GM12878 (cell line): ENCODE measurements around the gene SYNGR2. TPM values are rescaled to one million over a fixed set of nuclear protein-coding genes. Genes with fewer than 3 reads are reported as not detected.

Source experiments
- ATF7 ChIP-seq: fragments of 450-650 bp; IDR thresholded peaks from 2 replicates; pipeline ENCODE4 v1.6.1; 2016; ENCODE audit warnings: low read depth, mild to moderate bottlenecking
- BCLAF1 ChIP-seq: fragments of 450-650 bp; IDR thresholded peaks from 2 replicates; pipeline ENCODE4 v1.6.1; 2017; ENCODE audit warnings: antibody characterized with exemption, mild to moderate bottlenecking, moderate library complexity
- BHLHE40 ChIP-seq, 2 experiments: fragments of 450-650 bp in 1 of 2; IDR thresholded peaks; 2 replicates each; pipeline ENCODE4 v1.6.1; 2011 to 2017; ENCODE audit warnings: low read depth in 2 of 2, borderline replicate concordance in 1 of 2, improper control_type of control experiment in 1 of 2, low read length in 1 of 2, mild to moderate bottlenecking in 1 of 2
- BMI1 ChIP-seq: fragments of 450-650 bp; IDR thresholded peaks from 2 replicates; pipeline ENCODE4 v1.6.1; 2016; ENCODE audit warnings: mild to moderate bottlenecking, moderate library complexity, borderline replicate concordance
- CREM ChIP-seq: IDR thresholded peaks from 2 replicates; pipeline ENCODE4 v1.6.1; 2014; ENCODE audit warnings: antibody characterized with exemption, low read depth
- CTCF ChIP-seq, 3 experiments: IDR thresholded peaks in 2 of 3; conservative IDR thresholded peaks in 1 of 3; 2 replicates each; pipeline ENCODE4 v1.5.1; 2011; ENCODE audit warnings: low read depth in 3 of 3, low read length in 3 of 3, mild to moderate bottlenecking in 3 of 3, control low read depth in 2 of 3, moderate library complexity in 2 of 3, inconsistent platforms in 1 of 3, mixed read lengths in 1 of 3; ENCODE audit not compliant: control insufficient read depth in 2 of 3, insufficient read depth in 1 of 3; ENCODE audit errors: extremely low read depth in 1 of 3
- E2F4 ChIP-seq: IDR thresholded peaks from 2 replicates; pipeline ENCODE4 v1.6.1; 2012; ENCODE audit warnings: low read depth, low read length, improper control_type of control experiment
- ESRRA ChIP-seq: IDR thresholded peaks from 2 replicates; pipeline ENCODE4 v1.6.1; 2012; ENCODE audit warnings: mild to moderate bottlenecking, low read length, improper control_type of control experiment
- FOXK2 ChIP-seq: fragments of 450-650 bp; IDR thresholded peaks from 2 replicates; pipeline ENCODE4 v1.6.1; 2017; ENCODE audit warnings: mild to moderate bottlenecking, moderate library complexity
- HDGF ChIP-seq: fragments of 450-650 bp; IDR thresholded peaks from 2 replicates; pipeline ENCODE4 v1.6.1; 2016; ENCODE audit warnings: antibody characterized with exemption
- KLF5 ChIP-seq: fragments of 450-650 bp; IDR thresholded peaks from 2 replicates; pipeline ENCODE4 v1.6.1; 2014; ENCODE audit warnings: mild to moderate bottlenecking; ENCODE audit not compliant: partially characterized antibody
- NFXL1 ChIP-seq: fragments of 450-650 bp; IDR thresholded peaks from 2 replicates; pipeline ENCODE4 v1.6.1; 2017; ENCODE audit warnings: antibody characterized with exemption, mild to moderate bottlenecking, borderline replicate concordance
- NFYB ChIP-seq: IDR thresholded peaks from 2 replicates; pipeline ENCODE4 v1.6.1; 2011; ENCODE audit warnings: low read depth, mild to moderate bottlenecking, low read length, improper control_type of control experiment, moderate library complexity; ENCODE audit not compliant: insufficient read depth
- NRF1 ChIP-seq: conservative IDR thresholded peaks from 2 replicates; pipeline ENCODE4 v1.6.1; 2011; ENCODE audit warnings: mild to moderate bottlenecking, low read depth, low read length, improper control_type of control experiment
- PBX3 ChIP-seq: IDR thresholded peaks from 2 replicates; pipeline ENCODE4 v1.6.1; 2011; ENCODE audit warnings: mild to moderate bottlenecking, low read depth, low read length, moderate library complexity; ENCODE audit not compliant: insufficient replicate concordance
- RAD51 ChIP-seq: fragments of 450-650 bp; IDR thresholded peaks from 2 replicates; pipeline ENCODE4 v1.6.1; 2016; ENCODE audit warnings: moderate library complexity, mild to moderate bottlenecking, inconsistent platforms
- RBBP5 ChIP-seq: fragments of 200-600 bp; sonication (generic); conservative IDR thresholded peaks from 2 replicates; pipeline ENCODE4 v1.6.1; 2016
- RELB ChIP-seq: fragments of 450-650 bp; IDR thresholded peaks from 2 replicates; pipeline ENCODE4 v1.6.1; 2017; ENCODE audit warnings: low read depth, mild to moderate bottlenecking, moderate library complexity
- RUNX3 ChIP-seq: IDR thresholded peaks from 2 replicates; pipeline ENCODE4 v1.6.1; 2012; ENCODE audit warnings: low read length, inconsistent platforms
- SREBF1 ChIP-seq: IDR thresholded peaks from 2 replicates; pipeline ENCODE4 v1.6.1; 2012; ENCODE audit warnings: mild to moderate bottlenecking, low read length
- TARDBP ChIP-seq: IDR thresholded peaks from 2 replicates; pipeline ENCODE4 v1.6.1; 2016; ENCODE audit warnings: borderline replicate concordance
- polyA plus RNA-seq, 11 experiments: library from polyadenylated mRNA; depleted of rRNA in 4 of 11; unstranded in 6 of 11; stranded (reverse) in 5 of 11; fragments of >200 nt; fragmentation: Nextera tagmentation in 4 of 11; fragmentation: Illumina TruSeq in 1 of 11; extraction: Ambion mirVana in 4 of 11; extraction: Trizol in 1 of 11; gene quantifications; 1 replicate in 1 of 11; 2 replicates in 10 of 11; pipeline versions ENCODE4 v1.2.1 to v1.2.3, GENCODE V29; 2011 to 2016; ENCODE audit warnings: inconsistent platforms in 2 of 11, missing spikeins in 2 of 11, low read depth in 1 of 11
- total RNA-seq, 4 experiments: library from RNA; depleted of rRNA in 3 of 4; stranded (reverse); fragments of >200 nt in 3 of 4; fragmentation: Illumina TruSeq in 1 of 4; extraction: Trizol in 1 of 4; gene quantifications; 2 replicates each; pipeline versions ENCODE4 v1.2.1 to v1.2.3, GENCODE V29; 2013 to 2021

Gene SYNGR2
- total and polyA plus RNA-seq, 10 of the 15 experiments (the other 5 are each of a cell fraction or from before 2014, with no cell fraction given), result 4.4 to 529 (median 261) TPM

GRCh38 chr17:78154903-78155811 is 13.2 kb upstream of the SYNGR2 start (continued):
- TF ChIP-seq RELB (peak; percentile 99), ATF7 (peak; percentile 100), RAD51 (0 out of 2 replicates have a peak, but pooled peaks have one; percentile 21), ESRRA (peak; percentile 70; the same call in 1 of the 2 replicates), KLF5 (peak; percentile 99), TARDBP (no peak), PBX3 (no peak), BHLHE40 (IDR thresholded peaks at IDR 0.05; ENCODE audit: borderline replicate concordance in 1 of 2, low read depth in 2 of 2, low read length in 1 of 2) (peak; percentile 88 to 93), HDGF (peak; percentile 89), SREBF1 (peak; percentile 95), FOXK2 (peak; percentile 97), RUNX3 (peak; percentile 95), BMI1 (no peak), CTCF (IDR thresholded peaks at IDR 0.05 in 2 of 3, conservative IDR thresholded peaks at IDR 0.05 in 1 of 3; ENCODE audit: control insufficient read depth in 2 of 3, extremely low read depth in 1 of 3, insufficient read depth in 1 of 3, low read depth in 3 of 3, low read length in 3 of 3) (no peak), RBBP5 (no peak), NFYB (peak; percentile 41; the same call in 1 of the 2 replicates), NRF1 (no peak), E2F4 (no peak), CREM (peak; percentile 89), NFXL1 (no peak), BCLAF1 (peak; percentile 90)
